AG04449 (cell line): ENCODE measurements around the gene DSCAM.

Source experiments
- CTCF ChIA-PET: fragments of 350-600 bp; formaldehyde crosslinking; extraction: SDS; loops from one replicate; lab custom pipeline; 2021; ENCODE audit warnings: antibody characterized with exemption; lab: Yijun Ruan, JAX
- POLR2A ChIA-PET: fragments of 400-600, 350-600 bp; formaldehyde crosslinking; extraction: SDS; loops from one replicate; lab custom pipeline; 2020; ENCODE audit warnings: antibody characterized with exemption, inconsistent platforms; lab: Yijun Ruan, JAX
- DNase-seq: peaks from one replicate; pipeline ENCODE4 v3.0.0-alpha.2; 2010; ENCODE audit warnings: low read depth, low spot score
- H3K4me3 ChIP-seq: 2 replicates; pipeline ENCODE4 v1.5.1; 2011; ENCODE audit warnings: low read depth, mild to moderate bottlenecking, control low read depth, low read length
- CTCF ChIP-seq: IDR thresholded peaks from one replicate; pipeline ENCODE4 v1.5.1; 2011; ENCODE audit warnings: mild to moderate bottlenecking, moderate library complexity, low read length, control low read depth, inconsistent platforms; ENCODE audit not compliant: insufficient read depth; ENCODE audit errors: missing control alignments

Gene DSCAM

DNA sequence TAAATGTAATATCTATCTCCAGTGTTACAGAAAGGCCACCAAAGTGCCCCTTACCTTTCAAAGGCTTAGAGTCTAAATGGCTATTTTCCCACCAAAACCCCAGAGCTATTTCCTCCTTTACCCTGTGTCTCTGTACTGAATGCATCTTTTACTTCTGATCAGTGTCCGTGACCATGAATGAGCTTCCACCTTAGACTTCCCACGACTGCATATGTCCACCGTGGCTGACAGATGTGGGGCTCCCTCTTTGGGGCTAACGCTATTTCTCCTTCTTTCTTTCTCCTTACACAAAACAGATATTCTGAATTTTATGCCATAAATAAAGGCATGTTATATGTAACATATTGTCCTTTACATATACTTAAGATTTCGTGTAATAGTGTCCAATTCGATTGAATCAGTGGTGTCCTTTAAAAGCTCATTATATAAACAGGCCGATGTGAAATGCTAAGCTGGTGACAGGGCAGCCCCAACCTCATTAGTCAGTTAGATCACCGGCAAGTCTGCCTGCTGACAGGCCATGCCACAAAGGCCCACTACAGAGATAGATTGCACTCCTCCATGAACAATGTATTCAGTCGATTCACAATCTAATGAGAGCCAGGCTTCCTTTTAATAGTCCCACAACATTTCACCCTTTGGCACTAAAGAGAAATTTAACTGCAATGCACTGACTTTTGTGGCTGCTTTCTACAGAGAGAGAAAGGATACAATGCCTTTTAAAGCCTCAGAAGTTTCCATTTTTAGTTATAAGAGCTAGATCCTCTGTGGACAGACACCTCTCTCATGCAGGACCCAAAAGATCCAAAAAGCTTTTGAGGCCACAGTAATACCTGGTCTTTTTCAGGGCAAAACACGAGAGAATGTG, 681.8 kb downstream of the DSCAM start:
- no peak overlapping the region for H3K4me3 ChIP-seq
- POLR2A ChIA-PET: no interaction called here
- no peak for DNase-seq
- CTCF ChIA-PET: no interaction called here
- no peak for TF ChIP-seq CTCF

DNA sequence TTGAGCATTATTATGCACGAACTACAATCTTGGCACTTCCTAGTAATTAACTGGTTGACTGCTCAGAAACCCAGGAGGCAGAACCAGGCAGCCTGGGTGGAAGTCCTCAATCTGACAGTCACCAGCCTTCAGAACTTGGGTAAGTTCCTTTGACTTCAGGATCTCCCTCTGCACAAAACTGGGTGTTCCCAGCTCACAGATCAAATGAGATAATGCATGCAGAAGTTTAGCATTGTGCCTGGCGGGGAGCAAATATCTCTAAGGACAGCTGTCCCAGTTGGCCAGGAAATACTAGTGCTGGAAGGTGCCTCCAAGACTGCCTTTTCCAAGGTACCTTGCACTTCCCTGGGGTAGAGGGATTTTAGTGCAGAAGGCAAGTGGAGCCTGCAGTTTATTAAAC, 684.9 kb downstream of the DSCAM start:
- H3K4me3 ChIP-seq: no peak overlapping the region
- TF ChIP-seq CTCF: no peak
- DNase-seq: no peak
- ChIA-PET CTCF (no interaction called here), POLR2A (no interaction called here)

GRCh38 chr21:40160911-40161310, 686.0 kb downstream of the DSCAM start:
- ChIA-PET CTCF (no interaction called here), POLR2A (no interaction called here)
- TF ChIP-seq CTCF: no peak
- no peak overlapping the region for H3K4me3 ChIP-seq
- no peak for DNase-seq

DNA sequence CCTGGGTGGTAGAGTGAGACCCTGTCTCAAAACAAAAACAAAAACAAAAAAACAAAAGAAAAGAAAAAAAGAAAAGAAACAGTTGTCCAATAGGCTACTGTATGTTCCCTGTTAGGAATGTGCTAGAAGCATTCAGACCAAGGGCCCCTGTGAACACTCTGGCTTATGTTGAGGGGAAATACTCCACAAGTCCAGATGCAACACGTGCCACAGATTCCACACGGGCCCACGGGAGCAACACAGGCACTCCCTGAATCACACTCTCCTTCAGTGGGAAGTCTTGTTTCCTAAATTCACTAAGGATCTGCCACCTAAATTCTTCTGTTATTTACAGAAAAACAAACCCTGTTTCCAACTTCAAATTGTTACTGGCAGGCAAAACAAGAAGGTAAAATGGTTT, 688.6 kb downstream of the DSCAM start:
- no peak overlapping the region for H3K4me3 ChIP-seq
- POLR2A ChIA-PET: no interaction called here
- no peak for TF ChIP-seq CTCF
- CTCF ChIA-PET: no interaction called here
- DNase-seq: no peak

DNA sequence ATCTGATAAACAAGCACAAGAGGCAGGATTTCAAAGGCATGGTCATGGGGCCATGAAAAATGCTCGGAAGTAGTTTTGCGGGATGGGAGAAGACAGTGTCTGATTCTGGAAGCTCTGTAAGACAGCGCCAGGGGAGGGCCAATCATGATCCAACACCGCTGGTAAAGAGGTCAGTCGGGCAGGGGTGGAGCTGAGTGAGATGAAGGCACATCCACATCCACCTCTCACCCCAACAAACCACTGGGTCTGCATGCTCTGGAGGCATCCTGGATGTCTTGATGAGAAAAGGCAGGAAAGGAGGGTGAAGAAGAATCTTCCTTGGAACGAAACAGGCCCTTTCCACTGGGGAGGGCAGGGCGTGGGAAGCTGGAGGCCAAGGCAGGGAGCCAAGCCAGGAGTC, 691.4 kb downstream of the DSCAM start:
- no peak for DNase-seq
- no peak for TF ChIP-seq CTCF
- POLR2A ChIA-PET: no interaction called here
- CTCF ChIA-PET: no interaction called here
- no peak overlapping the region for H3K4me3 ChIP-seq

- ChIA-PET POLR2A (no interaction called here), CTCF (no interaction called here)
- no peak for DNase-seq
- H3K4me3 ChIP-seq: no peak overlapping the region
- no peak for TF ChIP-seq CTCF
These were observed 693.6 kb downstream of the DSCAM start for GRCh38 chr21:40153351-40153750.
